GM23338 (cell line): ENCODE data around the gene ATCAY. TPM values are rescaled to one million over a fixed set of nuclear protein-coding genes. Genes with fewer than 3 reads are reported as not detected.

Experiments used
- ATAC-seq: fragments of 200-7000 bp; cut with Tn5 transposase; 3 replicates; pipeline ENCODE4 v1.9.1; 2020
- DNase-seq: peaks from one replicate; pipeline ENCODE4 v3.0.0-alpha.2; 2015; ENCODE audit warnings: low spot score
- H2AFZ ChIP-seq: fragments of 200-600 bp; sonication (generic); 2 replicates; pipeline ENCODE4 v1.8.0; 2016; ENCODE audit warnings: antibody characterized with exemption, mild to moderate bottlenecking, moderate library complexity
- H3F3A ChIP-seq: fragments of 200-600 bp; sonication (generic); replicated peaks from 2 replicates; pipeline ENCODE4 v1.8.0; 2017; ENCODE audit warnings: antibody characterized with exemption, mixed run types, low read depth
- H3K27ac ChIP-seq: fragments of 200-600 bp; sonication (generic); 2 replicates; pipeline ENCODE4 v1.6.1; 2016; ENCODE audit warnings: low read depth
- H3K27me3 ChIP-seq: fragments of 200-600 bp; sonication (generic); 2 replicates; pipeline ENCODE4 v1.8.0; 2016; ENCODE audit warnings: mild to moderate bottlenecking, mixed run types, moderate library complexity; ENCODE audit not compliant: insufficient read depth
- H3K36me3 ChIP-seq: fragments of 200-600 bp; sonication (generic); 2 replicates; pipeline ENCODE4 v1.8.0; 2016; ENCODE audit warnings: mild to moderate bottlenecking; ENCODE audit not compliant: insufficient read depth
- H3K4me1 ChIP-seq: fragments of 200-600 bp; sonication (generic); 2 replicates; pipeline ENCODE4 v1.8.0; 2016; ENCODE audit warnings: mild to moderate bottlenecking, moderate library complexity; ENCODE audit not compliant: insufficient read depth
- H3K4me2 ChIP-seq: fragments of 200-600 bp; sonication (generic); 2 replicates; pipeline ENCODE4 v1.7.1; 2017; ENCODE audit warnings: mixed run types
- H3K4me3 ChIP-seq: fragments of 200-600 bp; sonication (generic); 2 replicates; pipeline ENCODE4 v1.6.1; 2016; ENCODE audit warnings: mixed run types
- H3K79me2 ChIP-seq: fragments of 200-600 bp; sonication (generic); replicated peaks from 2 replicates; pipeline ENCODE4 v1.8.0; 2017; ENCODE audit warnings: mild to moderate bottlenecking; ENCODE audit not compliant: insufficient read depth
- H3K9me2 ChIP-seq: fragments of 200-600 bp; sonication (generic); 2 replicates; pipeline ENCODE4 v1.8.0; 2017; ENCODE audit not compliant: insufficient read depth
- H4K20me1 ChIP-seq: fragments of 200-600 bp; sonication (generic); replicated peaks from 2 replicates; pipeline ENCODE4 v1.8.0; 2017; ENCODE audit warnings: mild to moderate bottlenecking; ENCODE audit not compliant: insufficient read depth
- H3K27ac Mint-ChIP-seq: 2 replicates; pipeline ENCODE4 v1.8.0; 2020; ENCODE audit warnings: inconsistent platforms, mild to moderate bottlenecking, moderate library complexity, mixed read lengths
- H3K27me3 Mint-ChIP-seq: 3 replicates; pipeline ENCODE4 v1.8.0; 2022; ENCODE audit warnings: low read depth, mild to moderate bottlenecking, moderate library complexity, mixed read lengths, inconsistent platforms; ENCODE audit not compliant: insufficient read depth, poor library complexity
- H3K36me3 Mint-ChIP-seq: 3 replicates; pipeline ENCODE4 v1.8.0; 2021; ENCODE audit warnings: low read depth, mild to moderate bottlenecking, inconsistent platforms, moderate library complexity, mixed read lengths
- H3K4me1 Mint-ChIP-seq: 3 replicates; pipeline ENCODE4 v1.8.0; 2020; ENCODE audit warnings: mild to moderate bottlenecking, inconsistent platforms, mixed read lengths
- H3K4me3 Mint-ChIP-seq: 3 replicates; pipeline ENCODE4 v1.8.0; 2021; ENCODE audit warnings: moderate library complexity, mild to moderate bottlenecking, inconsistent platforms, mixed read lengths
- H3K9me3 Mint-ChIP-seq: 3 replicates; pipeline ENCODE4 v1.8.0; 2020; ENCODE audit warnings: moderate library complexity, mild to moderate bottlenecking, inconsistent platforms, mixed read lengths
- ETS1 ChIP-seq: IDR thresholded peaks from 2 replicates; pipeline ENCODE4 v1.6.1; 2016; ENCODE audit warnings: antibody characterized with exemption
- EZH2 ChIP-seq: fragments of 200-600 bp; sonication (generic); IDR thresholded peaks from one replicate; pipeline ENCODE4 v1.8.0; 2017; ENCODE audit warnings: antibody characterized with exemption, mild to moderate bottlenecking, low read depth; ENCODE audit not compliant: unreplicated experiment
- EZH2phosphoT487 ChIP-seq: fragments of 200-600 bp; sonication (generic); IDR thresholded peaks from one replicate; pipeline ENCODE4 v1.8.1; 2018; ENCODE audit warnings: antibody characterized with exemption; ENCODE audit not compliant: unreplicated experiment
- NANOG ChIP-seq: IDR thresholded peaks from 2 replicates; pipeline ENCODE4 v1.6.1; 2016; ENCODE audit warnings: antibody characterized with exemption, borderline replicate concordance
- REST ChIP-seq: IDR thresholded peaks from one replicate; pipeline ENCODE4 v1.6.1; 2018; ENCODE audit warnings: antibody characterized with exemption; ENCODE audit not compliant: unreplicated experiment
- ZNF114 ChIP-seq: fragments of 250-450 bp; sonication (Bioruptor Pico); IDR thresholded peaks from 2 replicates; pipeline ENCODE4 v1.5.0; 2020; ENCODE audit warnings: mild to moderate bottlenecking, moderate library complexity
- polyA plus RNA-seq: library from polyadenylated mRNA; unstranded; fragments of >200 nt; fragmentation: Nextera tagmentation; extraction: Ambion mirVana; gene quantifications from 2 replicates; pipeline ENCODE4 v1.2.1, GENCODE V29; 2016
- total RNA-seq: library from RNA; depleted of rRNA; stranded (reverse); fragments of >200 nt; shearing (Covaris generic); gene quantifications from 2 replicates; pipeline ENCODE4 v1.2.3, GENCODE V29; 2014
- TF ChIP-seq, protein P1 (sequence below), 2 experiments: fragments of 200-600 bp in 1 of 2; sonication (generic) in 1 of 2; conservative IDR thresholded peaks; 2 replicates each; pipeline versions ENCODE4 v1.5.1 to v1.6.1; 2016 to 2017; ENCODE audit warnings: antibody characterized with exemption in 2 of 2, low read depth in 2 of 2, mild to moderate bottlenecking in 2 of 2, moderate library complexity in 1 of 2
- TF ChIP-seq, protein P2 (sequence below): fragments of 250-450 bp; sonication (Bioruptor Pico); IDR thresholded peaks from 2 replicates; pipeline ENCODE4 v1.5.0; 2020; ENCODE audit warnings: mild to moderate bottlenecking, moderate library complexity

ATCAY gene
- total and polyA plus RNA-seq, 2 experiments from 2014 or later, result 16.9 to 45.7 TPM

DNA sequence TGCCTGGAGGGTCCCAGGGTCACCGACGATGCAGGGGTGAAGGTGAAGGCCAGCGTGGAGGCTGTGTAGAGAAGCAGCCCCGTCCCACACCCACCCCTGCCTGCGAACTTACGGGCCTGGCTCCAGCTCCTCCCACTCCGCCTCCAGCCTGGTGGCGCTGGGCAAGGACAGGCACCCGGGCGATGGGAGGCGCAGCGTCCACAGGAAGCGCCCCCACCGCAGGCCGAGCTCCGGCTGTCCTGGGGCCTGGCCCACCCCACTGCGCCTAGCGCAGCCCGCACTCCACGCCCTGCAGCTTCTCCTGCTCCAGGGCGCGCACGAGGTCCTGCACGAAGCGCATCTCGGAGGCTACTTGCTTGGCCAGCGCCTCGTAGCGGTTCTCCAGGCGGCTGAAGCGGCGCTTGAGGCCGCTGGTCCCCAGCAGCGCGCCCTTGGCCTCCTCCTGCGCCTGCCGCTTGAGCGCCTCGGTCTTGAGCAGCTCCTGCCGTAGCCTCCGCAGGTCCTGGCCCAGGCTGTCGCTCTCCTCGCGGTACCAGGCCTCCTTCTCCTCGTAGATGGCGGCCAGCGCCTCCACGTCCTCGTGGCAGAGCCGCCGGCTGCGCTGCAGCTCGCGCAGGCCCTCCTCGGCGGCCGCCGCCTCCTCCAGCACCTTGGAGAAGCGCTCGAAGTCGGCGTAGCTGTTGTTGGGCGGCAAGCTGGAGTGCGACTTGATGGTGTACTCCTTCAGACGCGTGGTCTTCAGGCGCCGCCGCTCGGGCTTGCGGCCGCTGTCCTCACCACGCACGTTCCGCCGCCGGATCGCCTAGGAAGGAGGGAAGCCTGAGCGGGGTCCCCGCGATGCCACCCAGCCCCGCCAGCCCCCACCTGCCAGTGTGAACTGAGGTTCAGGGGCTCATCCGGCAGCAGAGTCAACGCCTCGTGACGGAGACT, 78.6 kb downstream of the ATCAY start:
- H3K4me2 ChIP-seq, result no peak overlapping the region
- H2AFZ ChIP-seq, result no peak overlapping the region
- H3K36me3 ChIP-seq, result peaks cover 11% of the 10 kb centered on the region; the same call in 1 of the 2 replicates
- H3K4me3 Mint-ChIP-seq, result no peak overlapping the region
- no peak overlapping the region for H3K27ac Mint-ChIP-seq
- no peak for TF ChIP-seq NANOG
- TF ChIP-seq, protein P1, sequence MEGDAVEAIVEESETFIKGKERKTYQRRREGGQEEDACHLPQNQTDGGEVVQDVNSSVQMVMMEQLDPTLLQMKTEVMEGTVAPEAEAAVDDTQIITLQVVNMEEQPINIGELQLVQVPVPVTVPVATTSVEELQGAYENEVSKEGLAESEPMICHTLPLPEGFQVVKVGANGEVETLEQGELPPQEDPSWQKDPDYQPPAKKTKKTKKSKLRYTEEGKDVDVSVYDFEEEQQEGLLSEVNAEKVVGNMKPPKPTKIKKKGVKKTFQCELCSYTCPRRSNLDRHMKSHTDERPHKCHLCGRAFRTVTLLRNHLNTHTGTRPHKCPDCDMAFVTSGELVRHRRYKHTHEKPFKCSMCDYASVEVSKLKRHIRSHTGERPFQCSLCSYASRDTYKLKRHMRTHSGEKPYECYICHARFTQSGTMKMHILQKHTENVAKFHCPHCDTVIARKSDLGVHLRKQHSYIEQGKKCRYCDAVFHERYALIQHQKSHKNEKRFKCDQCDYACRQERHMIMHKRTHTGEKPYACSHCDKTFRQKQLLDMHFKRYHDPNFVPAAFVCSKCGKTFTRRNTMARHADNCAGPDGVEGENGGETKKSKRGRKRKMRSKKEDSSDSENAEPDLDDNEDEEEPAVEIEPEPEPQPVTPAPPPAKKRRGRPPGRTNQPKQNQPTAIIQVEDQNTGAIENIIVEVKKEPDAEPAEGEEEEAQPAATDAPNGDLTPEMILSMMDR (conservative IDR thresholded peaks at IDR 0.05; ENCODE audit: low read depth in 2 of 2), result no peak
- no peak for TF ChIP-seq EZH2
- no peak for TF ChIP-seq REST
- no peak for TF ChIP-seq ETS1
- no peak for TF ChIP-seq ZNF114 (CRISPR knock-in tag)
- no peak for TF ChIP-seq EZH2phosphoT487
- TF ChIP-seq, protein P2, sequence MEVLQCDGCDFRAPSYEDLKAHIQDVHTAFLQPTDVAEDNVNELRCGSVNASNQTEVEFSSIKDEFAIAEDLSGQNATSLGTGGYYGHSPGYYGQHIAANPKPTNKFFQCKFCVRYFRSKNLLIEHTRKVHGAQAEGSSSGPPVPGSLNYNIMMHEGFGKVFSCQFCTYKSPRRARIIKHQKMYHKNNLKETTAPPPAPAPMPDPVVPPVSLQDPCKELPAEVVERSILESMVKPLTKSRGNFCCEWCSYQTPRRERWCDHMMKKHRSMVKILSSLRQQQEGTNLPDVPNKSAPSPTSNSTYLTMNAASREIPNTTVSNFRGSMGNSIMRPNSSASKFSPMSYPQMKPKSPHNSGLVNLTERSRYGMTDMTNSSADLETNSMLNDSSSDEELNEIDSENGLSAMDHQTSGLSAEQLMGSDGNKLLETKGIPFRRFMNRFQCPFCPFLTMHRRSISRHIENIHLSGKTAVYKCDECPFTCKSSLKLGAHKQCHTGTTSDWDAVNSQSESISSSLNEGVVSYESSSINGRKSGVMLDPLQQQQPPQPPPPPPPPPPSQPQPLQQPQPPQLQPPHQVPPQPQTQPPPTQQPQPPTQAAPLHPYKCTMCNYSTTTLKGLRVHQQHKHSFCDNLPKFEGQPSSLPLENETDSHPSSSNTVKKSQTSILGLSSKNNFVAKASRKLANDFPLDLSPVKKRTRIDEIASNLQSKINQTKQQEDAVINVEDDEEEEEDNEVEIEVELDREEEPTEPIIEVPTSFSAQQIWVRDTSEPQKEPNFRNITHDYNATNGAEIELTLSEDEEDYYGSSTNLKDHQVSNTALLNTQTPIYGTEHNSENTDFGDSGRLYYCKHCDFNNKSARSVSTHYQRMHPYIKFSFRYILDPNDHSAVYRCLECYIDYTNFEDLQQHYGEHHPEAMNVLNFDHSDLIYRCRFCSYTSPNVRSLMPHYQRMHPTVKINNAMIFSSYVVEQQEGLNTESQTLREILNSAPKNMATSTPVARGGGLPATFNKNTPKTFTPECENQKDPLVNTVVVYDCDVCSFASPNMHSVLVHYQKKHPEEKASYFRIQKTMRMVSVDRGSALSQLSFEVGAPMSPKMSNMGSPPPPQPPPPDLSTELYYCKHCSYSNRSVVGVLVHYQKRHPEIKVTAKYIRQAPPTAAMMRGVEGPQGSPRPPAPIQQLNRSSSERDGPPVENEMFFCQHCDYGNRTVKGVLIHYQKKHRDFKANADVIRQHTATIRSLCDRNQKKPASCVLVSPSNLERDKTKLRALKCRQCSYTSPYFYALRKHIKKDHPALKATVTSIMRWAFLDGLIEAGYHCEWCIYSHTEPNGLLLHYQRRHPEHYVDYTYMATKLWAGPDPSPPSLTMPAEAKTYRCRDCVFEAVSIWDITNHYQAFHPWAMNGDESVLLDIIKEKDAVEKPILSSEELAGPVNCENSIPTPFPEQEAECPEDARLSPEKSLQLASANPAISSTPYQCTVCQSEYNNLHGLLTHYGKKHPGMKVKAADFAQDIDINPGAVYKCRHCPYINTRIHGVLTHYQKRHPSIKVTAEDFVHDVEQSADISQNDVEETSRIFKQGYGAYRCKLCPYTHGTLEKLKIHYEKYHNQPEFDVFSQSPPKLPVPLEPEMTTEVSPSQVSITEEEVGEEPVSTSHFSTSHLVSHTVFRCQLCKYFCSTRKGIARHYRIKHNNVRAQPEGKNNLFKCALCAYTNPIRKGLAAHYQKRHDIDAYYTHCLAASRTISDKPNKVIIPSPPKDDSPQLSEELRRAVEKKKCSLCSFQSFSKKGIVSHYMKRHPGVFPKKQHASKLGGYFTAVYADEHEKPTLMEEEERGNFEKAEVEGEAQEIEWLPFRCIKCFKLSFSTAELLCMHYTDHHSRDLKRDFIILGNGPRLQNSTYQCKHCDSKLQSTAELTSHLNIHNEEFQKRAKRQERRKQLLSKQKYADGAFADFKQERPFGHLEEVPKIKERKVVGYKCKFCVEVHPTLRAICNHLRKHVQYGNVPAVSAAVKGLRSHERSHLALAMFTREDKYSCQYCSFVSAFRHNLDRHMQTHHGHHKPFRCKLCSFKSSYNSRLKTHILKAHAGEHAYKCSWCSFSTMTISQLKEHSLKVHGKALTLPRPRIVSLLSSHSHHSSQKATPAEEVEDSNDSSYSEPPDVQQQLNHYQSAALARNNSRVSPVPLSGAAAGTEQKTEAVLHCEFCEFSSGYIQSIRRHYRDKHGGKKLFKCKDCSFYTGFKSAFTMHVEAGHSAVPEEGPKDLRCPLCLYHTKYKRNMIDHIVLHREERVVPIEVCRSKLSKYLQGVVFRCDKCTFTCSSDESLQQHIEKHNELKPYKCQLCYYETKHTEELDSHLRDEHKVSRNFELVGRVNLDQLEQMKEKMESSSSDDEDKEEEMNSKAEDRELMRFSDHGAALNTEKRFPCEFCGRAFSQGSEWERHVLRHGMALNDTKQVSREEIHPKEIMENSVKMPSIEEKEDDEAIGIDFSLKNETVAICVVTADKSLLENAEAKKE (CRISPR knock-in tag), result no peak
- H3F3A ChIP-seq, result no peaks in the 10 kb centered on the region
- no peaks in the 10 kb centered on the region for H3K79me2 ChIP-seq
- no peaks in the 10 kb centered on the region for H3K9me3 Mint-ChIP-seq
- H3K4me3 ChIP-seq, result no peak overlapping the region
- ATAC-seq (no peak; the same call in 2 of the 3 replicates), DNase-seq (no peak)
- peaks cover 14% of the 10 kb centered on the region for H3K27me3 Mint-ChIP-seq
- no peak overlapping the region for H3K27ac ChIP-seq
- H3K9me2 ChIP-seq, result no peaks in the 10 kb centered on the region
- no peaks in the 10 kb centered on the region for H3K4me1 ChIP-seq
- H3K4me1 Mint-ChIP-seq, result no peaks in the 10 kb centered on the region
- peaks cover 47% of the 10 kb centered on the region for H3K36me3 Mint-ChIP-seq
- H4K20me1 ChIP-seq, result no peaks in the 10 kb centered on the region; the same call in 1 of the 2 replicates
- no peaks in the 10 kb centered on the region for H3K27me3 ChIP-seq
